ENCODE data around the gene GINS3. TPM values are rescaled to one million over a fixed set of nuclear protein-coding genes. Genes with fewer than 3 reads are reported as not detected.

The GINS3 gene
- polyA plus RNA-seq (2012; ENCODE audit: missing spikeins), result 12.0 TPM

- DNase-seq (ENCODE audit: insufficient read length) (peak; percentile 88), FAIRE-seq (peak; percentile 85)
- TF ChIP-seq POLR2A (IDR thresholded peaks at IDR 0.05; ENCODE audit: low read depth, low read length), result peak; percentile 75
- TF ChIP-seq POLR2AphosphoS5 (IDR thresholded peaks at IDR 0.05; ENCODE audit: low read depth, low read length), result peak; percentile 81
- TF ChIP-seq TAF1 (IDR thresholded peaks at IDR 0.05; ENCODE audit: borderline replicate concordance, low read depth, low read length), result peak; percentile 65
Measured at GRCh38 chr16:58392215-58393137, at the start of gene GINS3. GINS3 (plus strand) TSS chr16:58392471; CDS start chr16:58392602, 131 bp downstream.

GRCh38 chr16:58343562-58343961 is 48.7 kb upstream of the GINS3 start:
- TF ChIP-seq POLR2AphosphoS5 (IDR thresholded peaks at IDR 0.05; ENCODE audit: low read depth, low read length) (no peak), POLR2A (IDR thresholded peaks at IDR 0.05; ENCODE audit: low read depth, low read length) (no peak), TAF1 (IDR thresholded peaks at IDR 0.05; ENCODE audit: borderline replicate concordance, low read depth, low read length) (no peak)
- no peak for FAIRE-seq
- no peak for DNase-seq (ENCODE audit: insufficient read length)

- FAIRE-seq (no peak), DNase-seq (ENCODE audit: insufficient read length) (no peak)
- TF ChIP-seq POLR2AphosphoS5 (IDR thresholded peaks at IDR 0.05; ENCODE audit: low read depth, low read length), result no peak
- TF ChIP-seq POLR2A (IDR thresholded peaks at IDR 0.05; ENCODE audit: low read depth, low read length), result no peak
Measured at GRCh38 chr16:58345574-58346354, 46.5 kb upstream of the GINS3 start.

- no peak for FAIRE-seq
- DNase-seq (ENCODE audit: insufficient read length), result no peak
- no peak for TF ChIP-seq TAF1 (IDR thresholded peaks at IDR 0.05; ENCODE audit: borderline replicate concordance, low read depth, low read length)
- no peak for TF ChIP-seq POLR2A (IDR thresholded peaks at IDR 0.05; ENCODE audit: low read depth, low read length)
- no peak for TF ChIP-seq POLR2AphosphoS5 (IDR thresholded peaks at IDR 0.05; ENCODE audit: low read depth, low read length)
Measured at GRCh38 chr16:58346831-58347371, 45.4 kb upstream of the GINS3 start.

- peak; percentile 5 for FAIRE-seq
- DNase-seq (ENCODE audit: insufficient read length), result no peak
- TF ChIP-seq POLR2A (IDR thresholded peaks at IDR 0.05; ENCODE audit: low read depth, low read length), result no peak
- TF ChIP-seq TAF1 (IDR thresholded peaks at IDR 0.05; ENCODE audit: borderline replicate concordance, low read depth, low read length), result no peak
Measured at GRCh38 chr16:58348986-58349385, 43.3 kb upstream of the GINS3 start.

GRCh38 chr16:58352690-58353089 is 39.6 kb upstream of the GINS3 start:
- no peak for DNase-seq (ENCODE audit: insufficient read length)
- TF ChIP-seq POLR2AphosphoS5 (IDR thresholded peaks at IDR 0.05; ENCODE audit: low read depth, low read length), result no peak
- no peak for TF ChIP-seq POLR2A (IDR thresholded peaks at IDR 0.05; ENCODE audit: low read depth, low read length)
- no peak for TF ChIP-seq TAF1 (IDR thresholded peaks at IDR 0.05; ENCODE audit: borderline replicate concordance, low read depth, low read length)
- FAIRE-seq, result no peak

- no peak for TF ChIP-seq POLR2A (IDR thresholded peaks at IDR 0.05; ENCODE audit: low read depth, low read length)
- TF ChIP-seq TAF1 (IDR thresholded peaks at IDR 0.05; ENCODE audit: borderline replicate concordance, low read depth, low read length), result no peak
- no peak for TF ChIP-seq POLR2AphosphoS5 (IDR thresholded peaks at IDR 0.05; ENCODE audit: low read depth, low read length)
- no peak for FAIRE-seq
- no peak for DNase-seq (ENCODE audit: insufficient read length)
Measured at GRCh38 chr16:58360041-58360634, 32.1 kb upstream of the GINS3 start.

GRCh38 chr16:58361726-58362125 is 30.5 kb upstream of the GINS3 start:
- TF ChIP-seq POLR2A (IDR thresholded peaks at IDR 0.05; ENCODE audit: low read depth, low read length) (no peak), TAF1 (IDR thresholded peaks at IDR 0.05; ENCODE audit: borderline replicate concordance, low read depth, low read length) (no peak), POLR2AphosphoS5 (IDR thresholded peaks at IDR 0.05; ENCODE audit: low read depth, low read length) (no peak)
- no peak for FAIRE-seq

GRCh38 chr16:58363746-58364393 is 28.4 kb upstream of the GINS3 start:
- DNase-seq (ENCODE audit: insufficient read length) (no peak), FAIRE-seq (no peak)
- TF ChIP-seq POLR2AphosphoS5 (IDR thresholded peaks at IDR 0.05; ENCODE audit: low read depth, low read length) (no peak), POLR2A (IDR thresholded peaks at IDR 0.05; ENCODE audit: low read depth, low read length) (no peak), TAF1 (IDR thresholded peaks at IDR 0.05; ENCODE audit: borderline replicate concordance, low read depth, low read length) (no peak)

More at GRCh38 chr16:58361726-58362125, 30.5 kb upstream of the GINS3 start:
- no peak for DNase-seq (ENCODE audit: insufficient read length)

- no peak for FAIRE-seq
- no peak for DNase-seq (ENCODE audit: insufficient read length)
- TF ChIP-seq TAF1 (IDR thresholded peaks at IDR 0.05; ENCODE audit: borderline replicate concordance, low read depth, low read length), result no peak
- no peak for TF ChIP-seq POLR2A (IDR thresholded peaks at IDR 0.05; ENCODE audit: low read depth, low read length)
- TF ChIP-seq POLR2AphosphoS5 (IDR thresholded peaks at IDR 0.05; ENCODE audit: low read depth, low read length), result no peak
Measured at GRCh38 chr16:58365623-58366022, 26.6 kb upstream of the GINS3 start.

All from GM12892 (cell line).